ENCODE measurements around the gene VSNL1.

VSNL1 gene

DNA sequence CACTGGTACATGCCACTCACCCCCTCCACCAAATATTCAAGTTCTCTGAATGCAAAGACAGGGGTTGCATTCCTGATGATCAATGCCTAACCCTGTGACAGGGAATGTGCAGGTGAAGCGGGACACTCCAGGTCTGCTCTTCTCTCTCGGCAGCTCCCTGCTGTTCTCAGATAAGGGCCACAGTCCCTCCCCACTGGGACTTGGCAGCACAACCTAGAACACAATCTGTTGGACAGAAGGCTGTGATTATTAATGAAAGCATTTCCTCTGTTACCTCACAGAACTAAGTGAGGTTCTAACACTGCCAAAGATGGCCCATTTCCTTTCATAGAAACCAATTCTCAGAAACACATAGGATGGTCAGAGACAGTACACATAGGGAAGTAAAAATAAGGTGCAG, 42.7 kb downstream of the VSNL1 start:
- H3K9ac ChIP-seq (ENCODE audit: low read length): no peak overlapping the region
- no peak overlapping the region for H3K4me2 ChIP-seq (ENCODE audit: low read length)
- no peak overlapping the region for H3K4me3 ChIP-seq (ENCODE audit: low read depth, low read length, poor library complexity, severe bottlenecking)
- TF ChIP-seq EZH2 (IDR thresholded peaks at IDR 0.05; ENCODE audit: borderline replicate concordance, low read length): no peak
- TF ChIP-seq, protein P1, sequence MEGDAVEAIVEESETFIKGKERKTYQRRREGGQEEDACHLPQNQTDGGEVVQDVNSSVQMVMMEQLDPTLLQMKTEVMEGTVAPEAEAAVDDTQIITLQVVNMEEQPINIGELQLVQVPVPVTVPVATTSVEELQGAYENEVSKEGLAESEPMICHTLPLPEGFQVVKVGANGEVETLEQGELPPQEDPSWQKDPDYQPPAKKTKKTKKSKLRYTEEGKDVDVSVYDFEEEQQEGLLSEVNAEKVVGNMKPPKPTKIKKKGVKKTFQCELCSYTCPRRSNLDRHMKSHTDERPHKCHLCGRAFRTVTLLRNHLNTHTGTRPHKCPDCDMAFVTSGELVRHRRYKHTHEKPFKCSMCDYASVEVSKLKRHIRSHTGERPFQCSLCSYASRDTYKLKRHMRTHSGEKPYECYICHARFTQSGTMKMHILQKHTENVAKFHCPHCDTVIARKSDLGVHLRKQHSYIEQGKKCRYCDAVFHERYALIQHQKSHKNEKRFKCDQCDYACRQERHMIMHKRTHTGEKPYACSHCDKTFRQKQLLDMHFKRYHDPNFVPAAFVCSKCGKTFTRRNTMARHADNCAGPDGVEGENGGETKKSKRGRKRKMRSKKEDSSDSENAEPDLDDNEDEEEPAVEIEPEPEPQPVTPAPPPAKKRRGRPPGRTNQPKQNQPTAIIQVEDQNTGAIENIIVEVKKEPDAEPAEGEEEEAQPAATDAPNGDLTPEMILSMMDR (IDR thresholded peaks at IDR 0.05; ENCODE audit: low read length): no peak
- H3K36me3 ChIP-seq (ENCODE audit: insufficient read depth, low read length): no peaks in the 10 kb centered on the region
- H3F3A ChIP-seq (ENCODE audit: insufficient read depth, low read length): no peaks in the 10 kb centered on the region
- H3K27ac ChIP-seq (ENCODE audit: low read depth, low read length, poor library complexity, severe bottlenecking): no peak overlapping the region
- H3K9me3 ChIP-seq (ENCODE audit: low read length): no peaks in the 10 kb centered on the region
- no peaks in the 10 kb centered on the region for H3K79me2 ChIP-seq (ENCODE audit: insufficient read depth, low read length)
- no peaks in the 10 kb centered on the region for H3K27me3 ChIP-seq (ENCODE audit: insufficient read depth, low read length)
- no peaks in the 10 kb centered on the region for H3K9me2 ChIP-seq (ENCODE audit: low read depth, low read length)
- H3K4me1 ChIP-seq (ENCODE audit: insufficient read depth, low read length, severe bottlenecking): no peaks in the 10 kb centered on the region
- H4K20me1 ChIP-seq (ENCODE audit: insufficient read depth, low read length): no peaks in the 10 kb centered on the region
- H2AFZ ChIP-seq (ENCODE audit: low read length): no peak overlapping the region

- no peaks in the 10 kb centered on the region for H3K9me2 ChIP-seq (ENCODE audit: low read depth, low read length)
- no peak overlapping the region for H3K4me3 ChIP-seq (ENCODE audit: low read depth, low read length, poor library complexity, severe bottlenecking)
- no peaks in the 10 kb centered on the region for H3K9me3 ChIP-seq (ENCODE audit: low read length)
- H3K27me3 ChIP-seq (ENCODE audit: insufficient read depth, low read length): no peaks in the 10 kb centered on the region
- TF ChIP-seq EZH2 (IDR thresholded peaks at IDR 0.05; ENCODE audit: borderline replicate concordance, low read length): no peak
- TF ChIP-seq, protein P1 (IDR thresholded peaks at IDR 0.05; ENCODE audit: low read length): no peak
- H3K4me1 ChIP-seq (ENCODE audit: insufficient read depth, low read length, severe bottlenecking): no peaks in the 10 kb centered on the region
- H3K27ac ChIP-seq (ENCODE audit: low read depth, low read length, poor library complexity, severe bottlenecking): no peak overlapping the region
- no peak overlapping the region for H3K9ac ChIP-seq (ENCODE audit: low read length)
- H3K4me2 ChIP-seq (ENCODE audit: low read length): no peak overlapping the region
- H4K20me1 ChIP-seq (ENCODE audit: insufficient read depth, low read length): no peaks in the 10 kb centered on the region
- H2AFZ ChIP-seq (ENCODE audit: low read length): no peak overlapping the region
- no peaks in the 10 kb centered on the region for H3K79me2 ChIP-seq (ENCODE audit: insufficient read depth, low read length)
- no peaks in the 10 kb centered on the region for H3F3A ChIP-seq (ENCODE audit: insufficient read depth, low read length)
- no peaks in the 10 kb centered on the region for H3K36me3 ChIP-seq (ENCODE audit: insufficient read depth, low read length)
Measured at GRCh38 chr2:17583646-17584045, 43.1 kb downstream of the VSNL1 start.

GRCh38 chr2:17584689-17585088, 44.2 kb downstream of the VSNL1 start:
- Histone ChIP-seq H3K4me3 (ENCODE audit: low read depth, low read length, poor library complexity, severe bottlenecking) (no peak overlapping the region), H2AFZ (ENCODE audit: low read length) (no peak overlapping the region), H3K9me3 (ENCODE audit: low read length) (no peaks in the 10 kb centered on the region), H3K9ac (ENCODE audit: low read length) (no peak overlapping the region), H3K4me2 (ENCODE audit: low read length) (no peak overlapping the region), H3K4me1 (ENCODE audit: insufficient read depth, low read length, severe bottlenecking) (no peaks in the 10 kb centered on the region), H3F3A (ENCODE audit: insufficient read depth, low read length) (no peaks in the 10 kb centered on the region), H3K27ac (ENCODE audit: low read depth, low read length, poor library complexity, severe bottlenecking) (no peak overlapping the region), H3K79me2 (ENCODE audit: insufficient read depth, low read length) (no peaks in the 10 kb centered on the region), H3K36me3 (ENCODE audit: insufficient read depth, low read length) (no peaks in the 10 kb centered on the region), H3K27me3 (ENCODE audit: insufficient read depth, low read length) (no peaks in the 10 kb centered on the region), H4K20me1 (ENCODE audit: insufficient read depth, low read length) (no peaks in the 10 kb centered on the region), H3K9me2 (ENCODE audit: low read depth, low read length) (no peaks in the 10 kb centered on the region)
- no peak for TF ChIP-seq EZH2 (IDR thresholded peaks at IDR 0.05; ENCODE audit: borderline replicate concordance, low read length)

GRCh38 chr2:17587469-17587868, 47.0 kb downstream of the VSNL1 start:
- Histone ChIP-seq H4K20me1 (ENCODE audit: insufficient read depth, low read length) (no peaks in the 10 kb centered on the region), H3K9me3 (ENCODE audit: low read length) (no peaks in the 10 kb centered on the region), H3K79me2 (ENCODE audit: insufficient read depth, low read length) (no peaks in the 10 kb centered on the region), H3F3A (ENCODE audit: insufficient read depth, low read length) (no peaks in the 10 kb centered on the region), H3K4me2 (ENCODE audit: low read length) (no peak overlapping the region), H2AFZ (ENCODE audit: low read length) (no peak overlapping the region), H3K4me3 (ENCODE audit: low read depth, low read length, poor library complexity, severe bottlenecking) (no peak overlapping the region), H3K9me2 (ENCODE audit: low read depth, low read length) (no peaks in the 10 kb centered on the region), H3K4me1 (ENCODE audit: insufficient read depth, low read length, severe bottlenecking) (no peaks in the 10 kb centered on the region), H3K27ac (ENCODE audit: low read depth, low read length, poor library complexity, severe bottlenecking) (no peak overlapping the region), H3K9ac (ENCODE audit: low read length) (no peak overlapping the region), H3K27me3 (ENCODE audit: insufficient read depth, low read length) (no peaks in the 10 kb centered on the region), H3K36me3 (ENCODE audit: insufficient read depth, low read length) (no peaks in the 10 kb centered on the region)
- TF ChIP-seq, protein P1 (IDR thresholded peaks at IDR 0.05; ENCODE audit: low read length): no peak
- no peak for TF ChIP-seq EZH2 (IDR thresholded peaks at IDR 0.05; ENCODE audit: borderline replicate concordance, low read length)
